GM21717 (cell line): ENCODE results near the gene IL1RAP.

ENCODE experiments used
- ATAC-seq: cut with Tn5 transposase; IDR thresholded peaks from one replicate; pipeline ENCODE4 v1.9.1; 2021; ENCODE audit warnings: mild to moderate bottlenecking, moderate library complexity; ENCODE audit not compliant: unreplicated experiment

The IL1RAP gene

GRCh38 chr3:190541008-190541407 is 27.1 kb downstream of the IL1RAP start:
- ATAC-seq: no peak

GRCh38 chr3:190541560-190541959 is 27.7 kb downstream of the IL1RAP start:
- ATAC-seq: no peak

- no peak for ATAC-seq
Measured at GRCh38 chr3:190542846-190543245, 29.0 kb downstream of the IL1RAP start.

GRCh38 chr3:190543671-190544070 is 29.8 kb downstream of the IL1RAP start:
- no peak for ATAC-seq

GRCh38 chr3:190545191-190545590 is 31.3 kb downstream of the IL1RAP start:
- no peak for ATAC-seq

- no peak for ATAC-seq
Measured at GRCh38 chr3:190546881-190547510, 33.1 kb downstream of the IL1RAP start.

GRCh38 chr3:190548031-190548656 is 34.3 kb downstream of the IL1RAP start:
- ATAC-seq: no peak

GRCh38 chr3:190552021-190552420 is 38.1 kb downstream of the IL1RAP start:
- ATAC-seq: no peak

GRCh38 chr3:190552969-190553759 is 39.3 kb downstream of the IL1RAP start:
- ATAC-seq: no peak

GRCh38 chr3:190554197-190554596 is 40.3 kb downstream of the IL1RAP start:
- no peak for ATAC-seq

- no peak for ATAC-seq
Measured at GRCh38 chr3:190556351-190556750, 42.5 kb downstream of the IL1RAP start.

GRCh38 chr3:190557296-190557695 is 43.4 kb downstream of the IL1RAP start:
- no peak for ATAC-seq

GRCh38 chr3:190558316-190558715 is 44.4 kb downstream of the IL1RAP start:
- ATAC-seq: no peak

GRCh38 chr3:190558796-190559195 is 44.9 kb downstream of the IL1RAP start:
- no peak for ATAC-seq

- no peak for ATAC-seq
Measured at GRCh38 chr3:190560013-190560895, 46.4 kb downstream of the IL1RAP start.

GRCh38 chr3:190562866-190563510 is 49.1 kb downstream of the IL1RAP start:
- ATAC-seq: no peak

- ATAC-seq: no peak
Measured at GRCh38 chr3:190564175-190564574, 50.3 kb downstream of the IL1RAP start.

- ATAC-seq: peak; percentile 64
Measured at GRCh38 chr3:190566043-190566933, 52.4 kb downstream of the IL1RAP start.

- no peak for ATAC-seq
Measured at GRCh38 chr3:190568036-190568435, 54.2 kb downstream of the IL1RAP start.

- no peak for ATAC-seq
Measured at GRCh38 chr3:190574473-190574872, 60.6 kb downstream of the IL1RAP start.
